ENCODE data around the gene ATP8B3. TPM values are rescaled to one million over a fixed set of nuclear protein-coding genes. Genes with fewer than 3 reads are reported as not detected.

The ATP8B3 gene
- total RNA-seq, 1 experiment from 2014 or later, result 8.7 TPM

- peak; percentile 76 for DNase-seq (ENCODE audit: low spot score)
- intact Hi-C loops (cut with micrococcal nuclease; ENCODE audit: unreplicated experiment), result no loop called here
- POLR2A ChIA-PET (ENCODE audit: low non-redundant PET), result no interaction called here
Observed at GRCh38 chr19:1768248-1768647, 43.8 kb downstream of the ATP8B3 start.

GRCh38 chr19:1767464-1767933 lies 44.6 kb downstream of the ATP8B3 start:
- intact Hi-C loops (cut with micrococcal nuclease; ENCODE audit: unreplicated experiment), result loop anchor here (2.0 kb wide), 1 partner anchor 95 kb away; no protein-coding TSS in a partner anchor
- BruUV-seq (replicated peaks), result no TSS peak
- peaks cover 16% of the 10 kb centered on the region for H3K9me3 ChIP-seq (ENCODE audit: low read depth, low read length, poor library complexity, severe bottlenecking)
- peaks cover 70% of the 10 kb centered on the region for H3K27me3 ChIP-seq (replicated peaks; ENCODE audit: insufficient read depth, low read depth, low read length, poor library complexity)
- no peak overlapping the region for H3K4me3 ChIP-seq (ENCODE audit: low read depth, low read length, poor library complexity, severe bottlenecking)
- peaks cover 14% of the 10 kb centered on the region for H3K4me1 ChIP-seq (ENCODE audit: insufficient read depth, low read length, poor library complexity, severe bottlenecking)
- ChIA-PET CTCF (interaction anchor here (0.5 to 1.5 kb wide), 7 partner anchors 11 to 221 kb away, joined by 3 to 7 read pairs (median 5); partner anchors contain the start of gene UQCR11), POLR2A (ENCODE audit: low non-redundant PET) (no interaction called here)
- H3K36me3 ChIP-seq (ENCODE audit: insufficient read depth, low read length, poor library complexity, severe bottlenecking), result no peaks in the 10 kb centered on the region
- TF ChIP-seq CTCF (conservative IDR thresholded peaks at IDR 0.05; ENCODE audit: low read depth, low read length) (peak; percentile 97), EZH2 (IDR thresholded peaks at IDR 0.05; ENCODE audit: borderline replicate concordance, low read depth, low read length, poor library complexity, severe bottlenecking) (no peak)
- H3K27ac ChIP-seq (ENCODE audit: low read depth, low read length, poor library complexity, severe bottlenecking), result no peak overlapping the region
- peak; percentile 70 for DNase-seq (ENCODE audit: low spot score)

More at GRCh38 chr19:1768248-1768647, 43.8 kb downstream of the ATP8B3 start:
- peak; percentile 73 for TF ChIP-seq CTCF (conservative IDR thresholded peaks at IDR 0.05; ENCODE audit: low read depth, low read length)
- no peak for TF ChIP-seq EZH2 (IDR thresholded peaks at IDR 0.05; ENCODE audit: borderline replicate concordance, low read depth, low read length, poor library complexity, severe bottlenecking)
- no TSS peak for BruUV-seq (replicated peaks)
- peaks cover 14% of the 10 kb centered on the region for H3K4me1 ChIP-seq (ENCODE audit: insufficient read depth, low read length, poor library complexity, severe bottlenecking)
- H3K4me3 ChIP-seq (ENCODE audit: low read depth, low read length, poor library complexity, severe bottlenecking), result no peak overlapping the region
- H3K9me3 ChIP-seq (ENCODE audit: low read depth, low read length, poor library complexity, severe bottlenecking), result peaks cover 16% of the 10 kb centered on the region
- no peaks in the 10 kb centered on the region for H3K36me3 ChIP-seq (ENCODE audit: insufficient read depth, low read length, poor library complexity, severe bottlenecking)
- CTCF ChIA-PET, result interaction anchor here (0.5 to 1.5 kb wide), 10 partner anchors 11 to 222 kb away, joined by 3 to 7 read pairs (median 4); partner anchors contain the start of gene UQCR11
- H3K27ac ChIP-seq (ENCODE audit: low read depth, low read length, poor library complexity, severe bottlenecking), result no peak overlapping the region
- peaks cover 65% of the 10 kb centered on the region for H3K27me3 ChIP-seq (replicated peaks; ENCODE audit: insufficient read depth, low read depth, low read length, poor library complexity)

- intact Hi-C loops (cut with micrococcal nuclease; ENCODE audit: unreplicated experiment), result loop anchor here (2.0 kb wide), 1 partner anchor 94 kb away; no protein-coding TSS in a partner anchor
- CTCF ChIA-PET, result interaction anchor here (0.7 to 1.5 kb wide), 3 partner anchors 91 to 161 kb away, joined by 3 to 6 read pairs (median 5); partner anchors contain the start of gene UQCR11
- POLR2A ChIA-PET (ENCODE audit: low non-redundant PET), result no interaction called here
- Histone ChIP-seq H3K27ac (ENCODE audit: low read depth, low read length, poor library complexity, severe bottlenecking) (no peak overlapping the region), H3K4me1 (ENCODE audit: insufficient read depth, low read length, poor library complexity, severe bottlenecking) (peaks cover 14% of the 10 kb centered on the region), H3K36me3 (ENCODE audit: insufficient read depth, low read length, poor library complexity, severe bottlenecking) (no peaks in the 10 kb centered on the region), H3K9me3 (ENCODE audit: low read depth, low read length, poor library complexity, severe bottlenecking) (peaks cover 16% of the 10 kb centered on the region), H3K4me3 (ENCODE audit: low read depth, low read length, poor library complexity, severe bottlenecking) (no peak overlapping the region), H3K27me3 (replicated peaks; ENCODE audit: insufficient read depth, low read depth, low read length, poor library complexity) (peaks cover 76% of the 10 kb centered on the region)
- no peak for DNase-seq (ENCODE audit: low spot score)
- TF ChIP-seq CTCF (conservative IDR thresholded peaks at IDR 0.05; ENCODE audit: low read depth, low read length) (no peak), EZH2 (IDR thresholded peaks at IDR 0.05; ENCODE audit: borderline replicate concordance, low read depth, low read length, poor library complexity, severe bottlenecking) (no peak)
- no TSS peak for BruUV-seq (replicated peaks)
Observed at GRCh38 chr19:1766800-1767352, 45.2 kb downstream of the ATP8B3 start.
